Uterus (tissue), 2 donors: ENCODE measurements around the gene PSMD2.

ENCODE experiments used
- CTCF ChIP-seq, 4 experiments: fragments of 200-600 bp in 2 of 4; fragments of 450-650 bp in 2 of 4; sonication (generic) in 2 of 4; IDR thresholded peaks; one replicate each; pipeline ENCODE4 v1.5.1; 2016 to 2019; ENCODE audit warnings: antibody characterized with exemption in 4 of 4, mild to moderate bottlenecking in 2 of 4, moderate library complexity in 1 of 4
- POLR2A ChIP-seq, 2 donors: fragments of 450-650 bp; IDR thresholded peaks; one replicate each; pipeline ENCODE4 v1.6.1; 2016; ENCODE audit warnings: antibody characterized with exemption in 2 of 2, mild to moderate bottlenecking in 1 of 2, moderate library complexity in 1 of 2

GRCh38 chr3:184333700-184334099 lies 34.7 kb downstream of the PSMD2 start:
- TF ChIP-seq CTCF (IDR thresholded peaks at IDR 0.05) (no peak), POLR2A (IDR thresholded peaks at IDR 0.05) (no peak)
